Measurements from ENCODE around the gene TRIM61. TPM values are rescaled to one million over a fixed set of nuclear protein-coding genes. Genes with fewer than 3 reads are reported as not detected.
"Not testable (repeated sequence)": the region's sequence is repeated elsewhere in the genome, so short reads cannot be mapped to it uniquely, and the experiment has no call there.

The TRIM61 gene
- total and polyA plus RNA-seq, 2 of the 4 experiments (the other 2 are of a cell fraction) = 1.5 to 4.7 TPM

DNA sequence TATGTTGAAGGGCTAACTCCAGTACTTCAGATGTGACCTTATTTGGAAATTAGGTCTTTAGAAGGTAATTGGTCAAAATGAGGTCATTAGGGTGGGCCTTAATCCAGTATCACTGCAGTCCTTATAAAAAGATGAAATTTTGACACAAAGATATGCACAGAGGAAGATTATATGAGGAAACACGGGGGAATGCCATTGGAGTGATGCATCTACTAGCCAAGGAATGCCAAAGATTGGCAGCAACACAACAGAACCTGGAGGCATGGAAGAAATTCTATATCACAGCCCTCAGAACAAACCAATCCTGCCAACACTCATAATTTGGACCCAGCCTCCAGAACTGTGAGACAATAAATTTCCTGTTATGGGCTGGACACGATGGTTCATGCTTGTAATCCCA, 17.6 kb downstream of the TRIM61 start:
- ChIA-PET POLR2A (ENCODE audit: unreplicated experiment) (no interaction called here), CTCF (no interaction called here)
- DNase-seq = peak; percentile 22
- Histone ChIP-seq H3K4me3 (ENCODE audit: insufficient read depth, low read depth, low read length) (no peak overlapping the region), H3K14ac (replicated peaks; ENCODE audit: low read depth, low read length) (no peak overlapping the region), H4K20me1 (ENCODE audit: insufficient read depth, low read length) (no peaks in the 10 kb centered on the region), H3K9me1 (ENCODE audit: insufficient read depth, low read length) (no peaks in the 10 kb centered on the region), H3K27ac (ENCODE audit: insufficient read depth, low read length) (no peak overlapping the region), H4K8ac (ENCODE audit: low read depth in 2 of 2, low read length in 2 of 2) (no peak overlapping the region), H2BK120ac (ENCODE audit: low read depth, low read length) (no peak overlapping the region), H3K4ac (ENCODE audit: low read depth, low read length) (no peak overlapping the region), H4K91ac (ENCODE audit: insufficient read depth, low read depth, low read length) (no peak overlapping the region), H3K56ac (ENCODE audit: extremely low read depth, insufficient read depth, low read length) (no peak overlapping the region), H3K9ac (ENCODE audit: low read depth, low read length) (no peak overlapping the region), H3K9me3 (ENCODE audit: control insufficient read depth, insufficient read depth, low read length) (no peaks in the 10 kb centered on the region), H2BK20ac (ENCODE audit: low read depth, low read length) (no peak overlapping the region), H2AK5ac (ENCODE audit: low read depth, low read length) (no peak overlapping the region), H3K36me3 (ENCODE audit: control insufficient read depth, insufficient read depth, low read length) (no peaks in the 10 kb centered on the region), H2AK9ac (replicated peaks; ENCODE audit: low read depth, low read length, poor library complexity) (no peak overlapping the region), H3K18ac (ENCODE audit: low read depth, low read length) (no peak overlapping the region), H3K27me3 (ENCODE audit: control insufficient read depth, insufficient read depth, low read length) (no peaks in the 10 kb centered on the region), H2BK15ac (ENCODE audit: low read depth, low read length) (no peak overlapping the region), H2BK5ac (ENCODE audit: low read depth, low read length, poor library complexity, severe bottlenecking) (no peak overlapping the region), H3K79me1 (ENCODE audit: low read depth in 1 of 2, low read length in 2 of 2) (peaks cover 0 to 6% of the 10 kb centered on the region in 2 experiments; a peak in 1 of 4 replicates), H2AFZ (replicated peaks; ENCODE audit: low read length, poor library complexity) (no peak overlapping the region), H3K23ac (ENCODE audit: low read depth, low read length) (no peak overlapping the region), H3K4me1 (ENCODE audit: control insufficient read depth, insufficient read depth, low read length) (no peaks in the 10 kb centered on the region), H4K5ac (ENCODE audit: low read depth, low read length) (no peak overlapping the region), H3K4me2 (ENCODE audit: low read depth, low read length) (no peak overlapping the region)
- no CpG with 5 or more reads among the region's 2 CpGs for WGBS, 2 experiments (ENCODE audit: extremely low coverage in 2 of 2, insufficient read length in 1 of 2)
- intact Hi-C loops (cut with micrococcal nuclease) = no loop called here
- in situ Hi-C loops (cut with MboI; ENCODE audit: low sequenced_read_pairs) = no loop called here
- dilution Hi-C loops (cut with HindIII; ENCODE audit: low sequenced_read_pairs, unreplicated experiment) = no loop called here
- TF ChIP-seq POLR2A (IDR thresholded peaks at IDR 0.05; ENCODE audit: low read depth, low read length) = no peak
- no TSS peak for BruUV-seq (replicated peaks)
- no peak for ATAC-seq (ENCODE audit: low read depth)

DNA sequence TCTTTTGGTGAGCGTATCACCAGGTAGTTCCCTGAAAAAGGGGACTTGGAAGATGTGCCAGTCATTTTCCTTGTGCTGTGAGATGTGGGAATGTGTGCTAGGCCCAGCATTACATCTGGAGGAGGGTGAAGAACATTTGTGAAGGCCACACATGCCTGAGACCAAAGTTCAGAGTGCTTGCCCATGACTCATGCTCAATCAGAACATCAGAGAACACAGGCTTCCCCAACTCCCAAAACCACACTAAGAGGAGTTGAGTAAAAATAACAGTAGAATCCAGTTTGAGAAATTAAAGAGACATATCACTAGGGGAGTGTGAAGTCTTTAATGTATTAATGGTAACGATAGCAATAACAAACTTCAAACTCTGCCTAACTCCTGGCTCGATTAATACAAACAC, 18.0 kb downstream of the TRIM61 start:
- H2BK5ac ChIP-seq (ENCODE audit: low read depth, low read length, poor library complexity, severe bottlenecking); H3K9me3 ChIP-seq (ENCODE audit: control insufficient read depth, insufficient read depth, low read length); H3K27me3 ChIP-seq (ENCODE audit: control insufficient read depth, insufficient read depth, low read length); H3K9ac ChIP-seq (ENCODE audit: low read depth, low read length); H2AK9ac ChIP-seq (replicated peaks; ENCODE audit: low read depth, low read length, poor library complexity); dilution Hi-C loops (cut with HindIII; ENCODE audit: low sequenced_read_pairs, unreplicated experiment); H3K79me1 ChIP-seq (ENCODE audit: low read depth in 1 of 2, low read length in 2 of 2); H3K4me3 ChIP-seq (ENCODE audit: insufficient read depth, low read depth, low read length); H3K4me1 ChIP-seq (ENCODE audit: control insufficient read depth, insufficient read depth, low read length); H3K36me3 ChIP-seq (ENCODE audit: control insufficient read depth, insufficient read depth, low read length); H4K5ac ChIP-seq (ENCODE audit: low read depth, low read length); H3K56ac ChIP-seq (ENCODE audit: extremely low read depth, insufficient read depth, low read length); H2BK15ac ChIP-seq (ENCODE audit: low read depth, low read length); H4K91ac ChIP-seq (ENCODE audit: insufficient read depth, low read depth, low read length); H3K4ac ChIP-seq (ENCODE audit: low read depth, low read length); intact Hi-C loops (cut with micrococcal nuclease); POLR2A ChIA-PET (ENCODE audit: unreplicated experiment); H2AK5ac ChIP-seq (ENCODE audit: low read depth, low read length); H3K23ac ChIP-seq (ENCODE audit: low read depth, low read length); H3K18ac ChIP-seq (ENCODE audit: low read depth, low read length); H3K9me1 ChIP-seq (ENCODE audit: insufficient read depth, low read length); H2AFZ ChIP-seq (replicated peaks; ENCODE audit: low read length, poor library complexity); BruUV-seq (replicated peaks); H4K20me1 ChIP-seq (ENCODE audit: insufficient read depth, low read length); H3K4me2 ChIP-seq (ENCODE audit: low read depth, low read length); H2BK120ac ChIP-seq (ENCODE audit: low read depth, low read length); H3K27ac ChIP-seq (ENCODE audit: insufficient read depth, low read length); H3K14ac ChIP-seq (replicated peaks; ENCODE audit: low read depth, low read length); H2BK20ac ChIP-seq (ENCODE audit: low read depth, low read length); in situ Hi-C loops (cut with MboI; ENCODE audit: low sequenced_read_pairs); H4K8ac ChIP-seq (ENCODE audit: low read depth in 2 of 2, low read length in 2 of 2): not testable (repeated sequence)
- no CpG with 5 or more reads among the region's 3 CpGs for WGBS, 2 experiments (ENCODE audit: extremely low coverage in 2 of 2, insufficient read length in 1 of 2)
- DNase-seq = peak; percentile 39
- ATAC-seq (ENCODE audit: low read depth) = peak; percentile 27; the same call in 1 of the 2 replicates
- CTCF ChIA-PET = interaction anchor here (1.8 kb wide), 1 partner anchor 17 kb away, joined by 3 read pairs; no protein-coding TSS in a partner anchor

Data from IMR-90 (cell line).